H9 (cell line): Measurements from ENCODE around the gene BAG1. TPM values are rescaled to one million over a fixed set of nuclear protein-coding genes. Genes with fewer than 3 reads are reported as not detected.

Source experiments
- DNase-seq: peaks from one replicate; pipeline ENCODE4 v3.0.0-alpha.2; 2017
- H2AFZ ChIP-seq: one replicate; pipeline ENCODE4 v1.6.1; 2013; ENCODE audit warnings: mild to moderate bottlenecking, low read length, control low read depth, moderate library complexity
- H2AK5ac ChIP-seq: 2 replicates; pipeline ENCODE4 v1.6.1; 2013; ENCODE audit warnings: low read length, control low read depth, mixed read lengths; ENCODE audit not compliant: insufficient read length
- H2BK120ac ChIP-seq: one replicate; pipeline ENCODE4 v1.6.1; 2013; ENCODE audit warnings: low read depth, mild to moderate bottlenecking, low read length, control low read depth, inconsistent platforms; ENCODE audit not compliant: poor library complexity, severe bottlenecking
- H2BK12ac ChIP-seq: 2 replicates; pipeline ENCODE4 v1.6.1; 2013; ENCODE audit warnings: low read length, control low read depth, mixed read lengths, low read depth; ENCODE audit not compliant: insufficient read length
- H2BK15ac ChIP-seq: 2 replicates; pipeline ENCODE4 v1.6.1; 2013; ENCODE audit warnings: low read depth, low read length, control low read depth
- H2BK20ac ChIP-seq: one replicate; pipeline ENCODE4 v1.6.1; 2013; ENCODE audit warnings: low read depth, mild to moderate bottlenecking, low read length, control low read depth, inconsistent platforms; ENCODE audit not compliant: poor library complexity, severe bottlenecking
- H2BK5ac ChIP-seq: 2 replicates; pipeline ENCODE4 v1.6.1; 2013; ENCODE audit warnings: low read length, control low read depth, mixed read lengths; ENCODE audit not compliant: insufficient read length
- H3K14ac ChIP-seq: 2 replicates; pipeline ENCODE4 v1.6.1; 2013; ENCODE audit warnings: low read length, control low read depth; ENCODE audit not compliant: insufficient read depth
- H3K18ac ChIP-seq: 2 replicates; pipeline ENCODE4 v1.6.1; 2013; ENCODE audit warnings: low read depth, mild to moderate bottlenecking, mixed read lengths, low read length, control low read depth; ENCODE audit not compliant: insufficient read length
- H3K23ac ChIP-seq: 2 replicates; pipeline ENCODE4 v1.6.1; 2013; ENCODE audit warnings: low read length, control low read depth, mixed read lengths, low read depth; ENCODE audit not compliant: insufficient read length
- H3K23me2 ChIP-seq: 2 replicates; pipeline ENCODE4 v1.6.1; 2013; ENCODE audit warnings: low read depth, mild to moderate bottlenecking, mixed read lengths, low read length, control low read depth; ENCODE audit not compliant: insufficient read length, poor library complexity, severe bottlenecking
- H3K27ac ChIP-seq: 2 replicates; pipeline ENCODE4 v1.5.1; 2013; ENCODE audit warnings: low read length, control low read depth, mixed read lengths, low read depth; ENCODE audit not compliant: insufficient read length
- H3K27me3 ChIP-seq: 2 replicates; pipeline ENCODE4 v1.6.1; 2013; ENCODE audit warnings: low read length, control low read depth, inconsistent platforms; ENCODE audit not compliant: insufficient read depth
- H3K4ac ChIP-seq: 2 replicates; pipeline ENCODE4 v1.6.1; 2013; ENCODE audit warnings: low read depth, mild to moderate bottlenecking, control low read depth, inconsistent platforms, low read length, moderate library complexity
- H3K4me1 ChIP-seq: 2 replicates; pipeline ENCODE4 v1.6.1; 2013; ENCODE audit warnings: low read length, control low read depth, inconsistent platforms; ENCODE audit not compliant: insufficient read depth
- H3K4me2 ChIP-seq: 2 replicates; pipeline ENCODE4 v1.6.1; 2013; ENCODE audit warnings: low read length, control low read depth, mixed read lengths; ENCODE audit not compliant: insufficient read length, insufficient read depth
- H3K56ac ChIP-seq: 2 replicates; pipeline ENCODE4 v1.6.1; 2013; ENCODE audit warnings: low read depth, mild to moderate bottlenecking, mixed read lengths, low read length, control low read depth; ENCODE audit not compliant: insufficient read length
- H3K79me1 ChIP-seq: 2 replicates; pipeline ENCODE4 v1.6.1; 2013; ENCODE audit warnings: low read depth, mild to moderate bottlenecking, moderate library complexity, low read length, control low read depth, inconsistent platforms; ENCODE audit not compliant: insufficient read depth, poor library complexity, severe bottlenecking
- H3K79me2 ChIP-seq: 2 replicates; pipeline ENCODE4 v1.6.1; 2013; ENCODE audit warnings: low read length, control low read depth, inconsistent platforms; ENCODE audit not compliant: insufficient read depth
- H3K9ac ChIP-seq: 2 replicates; pipeline ENCODE4 v1.6.1; 2013; ENCODE audit warnings: low read length, control low read depth, mixed read lengths; ENCODE audit not compliant: insufficient read length; ENCODE audit errors: extremely low read depth
- H3K9me3 ChIP-seq: one replicate; pipeline ENCODE4 v1.6.1; 2013; ENCODE audit warnings: low read depth, low read length, inconsistent platforms; ENCODE audit not compliant: control insufficient read depth
- H3T11ph ChIP-seq: one replicate; pipeline ENCODE4 v1.6.1; 2013; ENCODE audit warnings: mild to moderate bottlenecking, low read length, control low read depth, inconsistent platforms
- H4K20me1 ChIP-seq: one replicate; pipeline ENCODE4 v1.6.1; 2013; ENCODE audit not compliant: control insufficient read depth, insufficient read length, insufficient read depth
- H4K5ac ChIP-seq: 2 replicates; pipeline ENCODE4 v1.6.1; 2013; ENCODE audit warnings: low read depth, mild to moderate bottlenecking, mixed read lengths, low read length, control low read depth; ENCODE audit not compliant: insufficient read length
- H4K8ac ChIP-seq: replicated peaks from 2 replicates; pipeline ENCODE4 v1.6.1; 2013; ENCODE audit warnings: low read length, control low read depth, mixed read lengths, low read depth; ENCODE audit not compliant: insufficient read length
- H4K91ac ChIP-seq: 2 replicates; pipeline ENCODE4 v1.6.1; 2013; ENCODE audit warnings: low read depth, mild to moderate bottlenecking, moderate library complexity, mixed read lengths, low read length, control low read depth; ENCODE audit not compliant: insufficient read length
- H3K27ac Mint-ChIP-seq, 3 experiments: 2 replicates in 2 of 3; 3 replicates in 1 of 3; pipeline ENCODE4 v1.8.0; 2020 to 2021; ENCODE audit warnings: mixed read lengths in 3 of 3, mild to moderate bottlenecking in 1 of 3, moderate library complexity in 1 of 3
- H3K27me3 Mint-ChIP-seq: 2 replicates; pipeline ENCODE4 v1.8.0; 2021; ENCODE audit warnings: low read depth, mild to moderate bottlenecking, moderate library complexity, mixed read lengths
- H3K36me3 Mint-ChIP-seq, 3 experiments: 2 replicates in 2 of 3; 3 replicates in 1 of 3; pipeline ENCODE4 v1.8.0; 2020 to 2021; ENCODE audit warnings: low read depth in 3 of 3, mixed read lengths in 3 of 3; ENCODE audit not compliant: insufficient read depth in 1 of 3
- H3K4me1 Mint-ChIP-seq, 2 experiments: 2 replicates each; pipeline ENCODE4 v1.8.0; 2020; ENCODE audit warnings: mixed read lengths in 2 of 2
- H3K4me3 Mint-ChIP-seq, 2 experiments: 2 replicates in 1 of 2; 3 replicates in 1 of 2; pipeline ENCODE4 v1.8.0; 2020 to 2021; ENCODE audit warnings: mild to moderate bottlenecking in 2 of 2, mixed read lengths in 2 of 2, moderate library complexity in 1 of 2
- H3K9me3 Mint-ChIP-seq, 2 experiments: 2 replicates in 1 of 2; 3 replicates in 1 of 2; pipeline ENCODE4 v1.8.0; 2020; ENCODE audit warnings: mild to moderate bottlenecking in 2 of 2, mixed read lengths in 2 of 2, moderate library complexity in 1 of 2
- CTCF ChIP-seq: fragments of 200-600 bp; sonication (generic); conservative IDR thresholded peaks from 3 replicates; pipeline ENCODE4 v1.8.0; 2021; ENCODE audit warnings: antibody characterized with exemption, mild to moderate bottlenecking
- WGBS: extraction: QIAGEN DNeasy Blood & Tissue Kit; methylation state at CpG from one replicate; pipeline ENCODE4 v1.1.7; 2013; ENCODE audit warnings: missing lambda C conversion rate, low lambda C conversion rate, mixed read lengths; ENCODE audit not compliant: insufficient read length; ENCODE audit errors: extremely low coverage; 5-methylcytosine and 5-hydroxymethylcytosine counted together
- total RNA-seq: library from RNA; stranded (reverse); gene quantifications from 2 replicates; pipeline ENCODE4 v1.2.1, GENCODE V29; 2021

The BAG1 gene
- total RNA-seq, 1 experiment from 2014 or later = 66.4 TPM

DNA sequence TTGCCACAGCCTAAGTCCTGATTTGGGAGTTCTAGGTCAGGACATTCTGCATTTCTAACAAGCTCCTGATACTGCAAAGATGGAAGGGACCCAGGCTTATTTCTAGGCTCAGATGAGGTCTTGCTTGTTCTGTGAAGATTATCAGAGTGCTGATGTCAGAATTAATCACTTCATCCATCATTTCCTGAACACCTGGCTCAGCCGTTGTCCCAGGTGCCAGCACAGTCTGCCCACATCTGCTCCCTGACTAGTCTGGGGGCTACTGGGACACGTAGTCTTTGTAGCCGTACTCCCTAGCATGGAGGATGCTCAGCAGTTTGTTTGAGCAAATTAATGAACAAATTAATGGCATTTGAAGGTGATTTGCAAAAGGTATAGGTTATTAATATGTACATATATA lies 42.5 kb downstream of the BAG1 start:
- no peak for DNase-seq
- peaks cover 2% of the 10 kb centered on the region for H3K27me3 Mint-ChIP-seq
- Histone ChIP-seq H3T11ph (no peak overlapping the region), H3K23ac (no peak overlapping the region), H3K23me2 (no peaks in the 10 kb centered on the region), H3K4me2 (no peak overlapping the region), H2AK5ac (no peak overlapping the region), H2BK5ac (no peak overlapping the region), H2AFZ (no peak overlapping the region), H2BK20ac (no peak overlapping the region), H3K9ac (no peak overlapping the region), H3K56ac (no peak overlapping the region), H2BK15ac (no peak overlapping the region), H3K79me2 (no peaks in the 10 kb centered on the region), H2BK12ac (no peak overlapping the region), H3K79me1 (no peaks in the 10 kb centered on the region), H3K14ac (no peak overlapping the region), H3K18ac (no peak overlapping the region), H2BK120ac (no peak overlapping the region), H3K4me1 (no peaks in the 10 kb centered on the region), H3K27me3 (no peaks in the 10 kb centered on the region), H3K4ac (no peak overlapping the region), H4K20me1 (no peaks in the 10 kb centered on the region), H3K27ac (no peak overlapping the region), H3K9me3 (no peaks in the 10 kb centered on the region), H4K5ac (no peak overlapping the region), H4K91ac (no peak overlapping the region), H4K8ac (no peak overlapping the region)
- TF ChIP-seq CTCF = no peak
- no peaks in the 10 kb centered on the region for H3K9me3 Mint-ChIP-seq
- no peaks in the 10 kb centered on the region; a peak in 1 of 7 replicates for H3K36me3 Mint-ChIP-seq
- no peak overlapping the region for H3K4me3 Mint-ChIP-seq
- no CpG with 5 or more reads among the region's 3 CpGs for WGBS
- H3K27ac Mint-ChIP-seq = no peak overlapping the region
- H3K4me1 Mint-ChIP-seq = peaks cover 3 to 4% of the 10 kb centered on the region in 2 experiments; a peak in 2 of 4 replicates
